Loucy (cell line): ENCODE data around the gene CDK8.

Experiments
- CTCF ChIP-seq: fragments of 200-600 bp; sonication (generic); conservative IDR thresholded peaks from 2 replicates; pipeline ENCODE4 v1.5.1; 2014; ENCODE audit warnings: mild to moderate bottlenecking, antibody characterized with exemption, low read length
- EZH2phosphoT487 ChIP-seq: fragments of 200-600 bp; IDR thresholded peaks from 2 replicates; pipeline ENCODE4 v1.6.1; 2018; ENCODE audit warnings: antibody characterized with exemption, mild to moderate bottlenecking, moderate library complexity, borderline replicate concordance

DNA sequence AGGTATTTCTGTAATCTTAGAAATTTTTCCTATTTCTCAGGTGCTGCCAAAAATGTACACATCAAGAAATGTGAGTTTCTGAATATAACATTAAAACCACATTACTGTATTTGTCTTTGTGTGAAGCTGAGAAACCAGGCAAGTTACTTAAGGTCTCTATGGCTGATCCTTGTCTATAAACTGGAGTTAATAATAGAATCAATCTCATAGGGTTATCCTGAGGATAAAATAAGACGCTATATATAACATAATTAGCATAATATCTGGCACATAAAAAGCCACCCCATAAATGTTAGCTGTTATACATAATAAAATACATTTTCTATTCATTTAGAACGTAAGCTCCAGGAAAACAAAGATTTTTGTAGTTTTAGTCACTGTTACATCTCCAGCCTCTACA lies 37.9 kb upstream of the CDK8 start:
- TF ChIP-seq CTCF (no peak), EZH2phosphoT487 (no peak)
